SH-SY5Y (cell line): ENCODE results near the gene C1QTNF8.

Experiments
- GATA2 ChIP-seq: IDR thresholded peaks from 2 replicates; pipeline ENCODE4 v1.6.1; 2011; ENCODE audit warnings: mild to moderate bottlenecking, low read depth, low read length
- GATA3 ChIP-seq: IDR thresholded peaks from 2 replicates; pipeline ENCODE4 v1.6.1; 2011; ENCODE audit warnings: low read depth, mild to moderate bottlenecking, low read length, moderate library complexity

GRCh38 chr16:1129106-1129960 is 33.3 kb upstream of the C1QTNF8 start:
- TF ChIP-seq GATA2 = no peak
- TF ChIP-seq GATA3 = no peak
